Mesenchymal stem cell (in vitro differentiated cells and primary cell): ENCODE data around the gene LGR6.

ENCODE experiments used
- DNase-seq: peaks from one replicate; pipeline ENCODE4 v3.0.0-alpha.2; 2013
- H2AFZ ChIP-seq: one replicate; pipeline ENCODE4 v1.6.1; 2013; ENCODE audit warnings: low read depth, mild to moderate bottlenecking, control low read depth, inconsistent platforms, low read length, moderate library complexity
- H2AK5ac ChIP-seq: 2 replicates; pipeline ENCODE4 v1.6.1; 2013; ENCODE audit warnings: low read length, moderate library complexity, mild to moderate bottlenecking, inconsistent platforms; ENCODE audit not compliant: severe bottlenecking
- H2BK120ac ChIP-seq: one replicate; pipeline ENCODE4 v1.6.1; 2013; ENCODE audit warnings: low read depth, mild to moderate bottlenecking, inconsistent platforms, low read length, moderate library complexity
- H2BK12ac ChIP-seq, 2 experiments: one replicate each; pipeline ENCODE4 v1.6.1; 2013; ENCODE audit warnings: inconsistent platforms in 2 of 2, low read length in 2 of 2, mild to moderate bottlenecking in 2 of 2, moderate library complexity in 2 of 2, control low read depth in 1 of 2
- H2BK15ac ChIP-seq: one replicate; pipeline ENCODE4 v1.6.1; 2013; ENCODE audit warnings: mild to moderate bottlenecking, low read depth, inconsistent platforms; ENCODE audit not compliant: poor library complexity, severe bottlenecking
- H2BK5ac ChIP-seq: 2 replicates; pipeline ENCODE4 v1.6.1; 2013; ENCODE audit warnings: low read depth, mild to moderate bottlenecking, low read length, control low read depth, inconsistent platforms; ENCODE audit not compliant: poor library complexity, severe bottlenecking
- H3K14ac ChIP-seq, 2 experiments: one replicate each; pipeline ENCODE4 v1.6.1; 2013; ENCODE audit warnings: inconsistent platforms in 2 of 2, low read length in 2 of 2, control low read depth in 1 of 2, mild to moderate bottlenecking in 1 of 2, moderate library complexity in 1 of 2
- H3K18ac ChIP-seq, 2 experiments: one replicate each; pipeline ENCODE4 v1.6.1; 2013; ENCODE audit warnings: inconsistent platforms in 2 of 2, low read length in 2 of 2, control low read depth in 1 of 2, low read depth in 1 of 2, mild to moderate bottlenecking in 1 of 2
- H3K23ac ChIP-seq, 2 experiments: one replicate each; pipeline ENCODE4 v1.6.1; 2013; ENCODE audit warnings: inconsistent platforms in 2 of 2, low read length in 2 of 2, mild to moderate bottlenecking in 2 of 2, moderate library complexity in 2 of 2, control low read depth in 1 of 2
- H3K27ac ChIP-seq: 2 replicates; pipeline ENCODE4 v1.5.1; 2013; ENCODE audit warnings: mild to moderate bottlenecking, moderate library complexity, low read length, control low read depth, inconsistent platforms; ENCODE audit not compliant: poor library complexity, severe bottlenecking
- H3K27me3 ChIP-seq, 2 experiments: 2 replicates each; pipeline versions ENCODE4 v1.6.1 to v1.7.0; 2013; ENCODE audit warnings: low read length in 2 of 2, mild to moderate bottlenecking in 2 of 2, moderate library complexity in 2 of 2, control low read depth in 1 of 2, inconsistent platforms in 1 of 2; ENCODE audit not compliant: control insufficient read depth in 1 of 2, insufficient read depth in 1 of 2
- H3K36me3 ChIP-seq, 2 experiments: 2 replicates each; pipeline versions ENCODE4 v1.6.1 to v1.7.0; 2013; ENCODE audit warnings: low read length in 2 of 2, control low read depth in 1 of 2, inconsistent platforms in 1 of 2, low read depth in 1 of 2, mild to moderate bottlenecking in 1 of 2; ENCODE audit not compliant: insufficient read depth in 2 of 2, control insufficient read depth in 1 of 2
- H3K4ac ChIP-seq, 2 experiments: one replicate each; pipeline ENCODE4 v1.6.1; 2013; ENCODE audit warnings: inconsistent platforms in 2 of 2, low read length in 2 of 2, mild to moderate bottlenecking in 2 of 2, moderate library complexity in 2 of 2, control low read depth in 1 of 2, low read depth in 1 of 2
- H3K4me1 ChIP-seq: 2 replicates; pipeline ENCODE4 v1.6.1; 2013; ENCODE audit warnings: low read depth, low read length, control low read depth; ENCODE audit not compliant: control insufficient read depth, insufficient read depth
- H3K4me2 ChIP-seq: 2 replicates; pipeline ENCODE4 v1.6.1; 2013; ENCODE audit warnings: low read length, mild to moderate bottlenecking, inconsistent platforms; ENCODE audit not compliant: poor library complexity, severe bottlenecking
- H3K4me3 ChIP-seq, 2 experiments: 2 replicates each; pipeline versions ENCODE4 v1.5.1 to v1.7.0; 2013; ENCODE audit warnings: low read length in 2 of 2, mild to moderate bottlenecking in 2 of 2, control low read depth in 1 of 2, low read depth in 1 of 2; ENCODE audit not compliant: insufficient read depth in 1 of 2
- H3K79me1 ChIP-seq: replicated peaks from 2 replicates; pipeline ENCODE4 v1.6.1; 2013; ENCODE audit warnings: mild to moderate bottlenecking, control low read depth, low read length, inconsistent platforms; ENCODE audit not compliant: poor library complexity, severe bottlenecking
- H3K9ac ChIP-seq: 2 replicates; pipeline ENCODE4 v1.7.0; 2013; ENCODE audit warnings: mild to moderate bottlenecking, low read length, moderate library complexity
- H3K9me3 ChIP-seq: 2 replicates; pipeline ENCODE4 v1.7.0; 2013; ENCODE audit warnings: mild to moderate bottlenecking, low read length; ENCODE audit not compliant: control insufficient read depth
- H4K8ac ChIP-seq: one replicate; pipeline ENCODE4 v1.6.1; 2013; ENCODE audit warnings: inconsistent platforms, mild to moderate bottlenecking, low read length, moderate library complexity
- H4K91ac ChIP-seq: one replicate; pipeline ENCODE4 v1.6.1; 2013; ENCODE audit warnings: mild to moderate bottlenecking, low read length, inconsistent platforms
- WGBS: methylation state at CpG from one replicate; pipeline ENCODE4 v1.1.7; 2013; ENCODE audit warnings: mixed read lengths; 5-methylcytosine and 5-hydroxymethylcytosine counted together

The LGR6 gene

GRCh38 chr1:202162047-202162417 lies 31.6 kb upstream of the LGR6 start:
- Histone ChIP-seq H3K9me3 (no peaks in the 10 kb centered on the region), H3K36me3 (no peaks in the 10 kb centered on the region)
- WGBS, result 86% methylated on average over 3 of the region's 4 CpGs

GRCh38 chr1:202162418-202163280 lies 30.9 kb upstream of the LGR6 start:
- Histone ChIP-seq H3K9ac (no peak overlapping the region), H3K18ac (no peak overlapping the region), H3K79me1 (no peaks in the 10 kb centered on the region), H3K27ac (no peak overlapping the region), H3K14ac (no peak overlapping the region), H3K4me1 (peaks cover 7% of the 10 kb centered on the region), H2BK5ac (no peak overlapping the region), H3K4me3 (no peak overlapping the region), H2BK15ac (no peak overlapping the region), H2BK12ac (no peak overlapping the region), H3K4ac (no peak overlapping the region), H4K8ac (no peak overlapping the region), H3K4me2 (no peak overlapping the region), H2AK5ac (no peak overlapping the region), H3K9me3 (no peaks in the 10 kb centered on the region), H2BK120ac (no peak overlapping the region), H3K36me3 (no peaks in the 10 kb centered on the region), H2AFZ (no peak overlapping the region), H3K27me3 (peaks cover 0 to 70% of the 10 kb centered on the region in 2 experiments), H4K91ac (no peak overlapping the region), H3K23ac (no peak overlapping the region)
- DNase-seq, result no peak
- WGBS, result 63% methylated on average over 11 of the region's 15 CpGs

More at GRCh38 chr1:202162047-202162417, 31.6 kb upstream of the LGR6 start:
- DNase-seq, result no peak
- Histone ChIP-seq H3K27ac (no peak overlapping the region), H3K79me1 (no peaks in the 10 kb centered on the region), H4K8ac (no peak overlapping the region), H3K18ac (no peak overlapping the region), H3K4me1 (peaks cover 7% of the 10 kb centered on the region), H2AFZ (no peak overlapping the region), H2BK120ac (no peak overlapping the region), H3K9ac (no peak overlapping the region), H2BK15ac (no peak overlapping the region), H3K4me3 (no peak overlapping the region), H3K23ac (no peak overlapping the region), H4K91ac (no peak overlapping the region), H2BK12ac (no peak overlapping the region), H3K4me2 (no peak overlapping the region), H3K4ac (no peak overlapping the region), H3K27me3 (peaks cover 0 to 72% of the 10 kb centered on the region in 2 experiments), H2BK5ac (no peak overlapping the region), H3K14ac (no peak overlapping the region), H2AK5ac (no peak overlapping the region)

DNA sequence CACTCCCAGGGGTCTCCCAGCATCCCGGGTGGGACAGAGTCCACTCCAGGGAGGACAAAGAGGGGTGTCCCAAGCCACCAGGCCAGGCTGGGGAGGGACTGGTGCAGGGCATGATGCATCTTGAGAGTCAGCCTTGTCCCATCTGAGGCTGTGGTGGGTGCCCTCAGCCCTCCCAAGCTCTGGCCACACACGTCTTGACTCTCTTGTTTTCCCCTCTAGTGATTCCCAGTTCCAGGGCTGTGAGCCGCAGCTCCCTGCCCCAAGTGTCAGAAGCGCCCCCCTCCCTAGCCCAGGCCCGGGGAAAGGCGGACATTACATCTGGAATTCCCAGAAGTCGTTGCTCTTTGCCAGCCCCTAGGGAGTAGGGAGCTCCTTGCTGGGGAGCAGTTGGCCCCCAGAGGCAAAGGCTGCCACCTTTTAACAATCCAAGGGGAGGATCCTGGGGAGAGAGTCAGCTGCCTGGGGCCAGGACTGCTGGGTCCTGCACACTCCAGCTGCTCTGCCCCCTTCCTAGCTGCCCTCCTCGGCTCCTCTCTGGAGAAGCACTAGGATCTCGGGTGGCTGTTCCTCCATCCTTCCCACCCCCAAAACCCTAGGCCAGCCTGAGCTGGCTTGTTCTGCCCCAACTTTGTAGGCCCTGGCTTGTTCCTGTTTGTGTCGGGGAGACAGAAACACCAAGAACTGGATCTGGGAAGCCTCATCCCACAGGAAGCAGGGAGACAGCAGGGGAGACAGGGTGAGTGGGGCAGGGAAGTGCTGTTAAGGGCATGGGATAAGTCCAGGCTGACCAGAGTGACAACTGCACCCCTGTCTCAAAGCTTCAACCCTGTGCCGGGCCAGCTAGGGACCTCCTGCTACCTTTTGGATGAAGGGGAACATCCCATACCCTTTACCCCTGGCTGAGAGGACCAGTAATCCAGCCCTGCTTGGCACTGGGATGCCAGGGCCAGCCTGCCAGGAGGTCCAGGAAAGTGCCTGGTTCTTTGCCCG lies 30.0 kb upstream of the LGR6 start:
- no peaks in the 10 kb centered on the region for H3K79me1 ChIP-seq
- H2BK15ac ChIP-seq, result no peak overlapping the region
- H3K18ac ChIP-seq, result no peak overlapping the region
- H3K4ac ChIP-seq, result no peak overlapping the region
- H3K4me3 ChIP-seq, result no peak overlapping the region
- no peak overlapping the region for H3K27ac ChIP-seq
- H3K4me1 ChIP-seq, result peaks cover 7% of the 10 kb centered on the region
- H2AK5ac ChIP-seq, result no peak overlapping the region
- H3K4me2 ChIP-seq, result no peak overlapping the region
- no peak overlapping the region for H2BK120ac ChIP-seq
- no peak overlapping the region for H4K8ac ChIP-seq
- H2BK12ac ChIP-seq, result no peak overlapping the region
- no peaks in the 10 kb centered on the region for H3K36me3 ChIP-seq
- H3K27me3 ChIP-seq, result peaks cover 0 to 68% of the 10 kb centered on the region in 2 experiments
- H3K9me3 ChIP-seq, result no peaks in the 10 kb centered on the region
- H3K9ac ChIP-seq, result no peak overlapping the region
- no peak overlapping the region for H3K23ac ChIP-seq
- no peak overlapping the region for H2BK5ac ChIP-seq
- no peak overlapping the region for H3K14ac ChIP-seq
- no peak for DNase-seq
- H2AFZ ChIP-seq, result no peak overlapping the region
- 69% methylated on average over 12 of the region's 12 CpGs for WGBS
- H4K91ac ChIP-seq, result no peak overlapping the region
